Measurements from ENCODE around the gene CMTM5. TPM values are rescaled to one million over a fixed set of nuclear protein-coding genes. Genes with fewer than 3 reads are reported as not detected.

CMTM5 gene
- total RNA-seq, 2 experiments from 2014 or later: not detected

- H3K4me1 ChIP-seq (ENCODE audit: insufficient read depth, low read length, poor library complexity, severe bottlenecking): no peaks in the 10 kb centered on the region
- H3K4me3 ChIP-seq (ENCODE audit: low read depth, low read length, poor library complexity, severe bottlenecking): no peak overlapping the region
- no peak overlapping the region for H2AFZ ChIP-seq (ENCODE audit: low read length)
- no peak overlapping the region for H3K4me2 ChIP-seq (ENCODE audit: low read length)
- no peaks in the 10 kb centered on the region for H3K36me3 ChIP-seq (ENCODE audit: insufficient read depth, low read length)
- CTCF ChIA-PET (ENCODE audit: unreplicated experiment): no interaction called here
- no peaks in the 10 kb centered on the region for H4K20me1 ChIP-seq (ENCODE audit: insufficient read depth, low read length)
- H3K79me2 ChIP-seq (ENCODE audit: insufficient read depth, low read depth, low read length): no peaks in the 10 kb centered on the region
- BruUV-seq (replicated peaks): no TSS peak
- H3K9me3 ChIP-seq (ENCODE audit: low read length): no peaks in the 10 kb centered on the region
- no peaks in the 10 kb centered on the region for H3K9me2 ChIP-seq (ENCODE audit: insufficient read depth, low read length)
- no peak overlapping the region for H3K27ac ChIP-seq (ENCODE audit: low read depth, low read length, poor library complexity, severe bottlenecking)
- intact Hi-C loops (cut with micrococcal nuclease; ENCODE audit: unreplicated experiment): no loop called here
- POLR2A ChIA-PET: no interaction called here
- TF ChIP-seq CTCF (conservative IDR thresholded peaks at IDR 0.05; ENCODE audit: low read length) (no peak), EZH2phosphoT487 (IDR thresholded peaks at IDR 0.05; ENCODE audit: borderline replicate concordance, low read depth, low read length) (no peak)
- no peak for DNase-seq (ENCODE audit: low spot score)
Observed at GRCh38 chr14:23347406-23348296, 29.2 kb upstream of the CMTM5 start.

- no peaks in the 10 kb centered on the region for H3K9me2 ChIP-seq (ENCODE audit: insufficient read depth, low read length)
- H3K4me1 ChIP-seq (ENCODE audit: insufficient read depth, low read length, poor library complexity, severe bottlenecking): no peaks in the 10 kb centered on the region
- no peak overlapping the region for H3K27ac ChIP-seq (ENCODE audit: low read depth, low read length, poor library complexity, severe bottlenecking)
- POLR2A ChIA-PET: no interaction called here
- H4K20me1 ChIP-seq (ENCODE audit: insufficient read depth, low read length): no peaks in the 10 kb centered on the region
- CTCF ChIA-PET (ENCODE audit: unreplicated experiment): no interaction called here
- H2AFZ ChIP-seq (ENCODE audit: low read length): no peak overlapping the region
- no TSS peak for BruUV-seq (replicated peaks)
- H3K4me2 ChIP-seq (ENCODE audit: low read length): no peak overlapping the region
- intact Hi-C loops (cut with micrococcal nuclease; ENCODE audit: unreplicated experiment): no loop called here
- no peaks in the 10 kb centered on the region for H3K9me3 ChIP-seq (ENCODE audit: low read length)
- DNase-seq (ENCODE audit: low spot score): no peak
- no peaks in the 10 kb centered on the region for H3K79me2 ChIP-seq (ENCODE audit: insufficient read depth, low read depth, low read length)
- no peaks in the 10 kb centered on the region for H3K36me3 ChIP-seq (ENCODE audit: insufficient read depth, low read length)
- no peak overlapping the region for H3K4me3 ChIP-seq (ENCODE audit: low read depth, low read length, poor library complexity, severe bottlenecking)
- TF ChIP-seq CTCF (conservative IDR thresholded peaks at IDR 0.05; ENCODE audit: low read length): no peak
- TF ChIP-seq EZH2phosphoT487 (IDR thresholded peaks at IDR 0.05; ENCODE audit: borderline replicate concordance, low read depth, low read length): no peak
Observed at GRCh38 chr14:23348297-23348655, 28.6 kb upstream of the CMTM5 start.

- no peak overlapping the region for H3K27ac ChIP-seq (ENCODE audit: low read depth, low read length, poor library complexity, severe bottlenecking)
- CTCF ChIA-PET (ENCODE audit: unreplicated experiment): no interaction called here
- POLR2A ChIA-PET: no interaction called here
- H3K36me3 ChIP-seq (ENCODE audit: insufficient read depth, low read length): no peaks in the 10 kb centered on the region
- no peak overlapping the region for H3K4me3 ChIP-seq (ENCODE audit: low read depth, low read length, poor library complexity, severe bottlenecking)
- no peaks in the 10 kb centered on the region for H3K9me3 ChIP-seq (ENCODE audit: low read length)
- no peaks in the 10 kb centered on the region for H4K20me1 ChIP-seq (ENCODE audit: insufficient read depth, low read length)
- no peak for DNase-seq (ENCODE audit: low spot score)
- intact Hi-C loops (cut with micrococcal nuclease; ENCODE audit: unreplicated experiment): no loop called here
- TF ChIP-seq EZH2phosphoT487 (IDR thresholded peaks at IDR 0.05; ENCODE audit: borderline replicate concordance, low read depth, low read length) (no peak), CTCF (conservative IDR thresholded peaks at IDR 0.05; ENCODE audit: low read length) (no peak)
- no peaks in the 10 kb centered on the region for H3K4me1 ChIP-seq (ENCODE audit: insufficient read depth, low read length, poor library complexity, severe bottlenecking)
- H3K4me2 ChIP-seq (ENCODE audit: low read length): no peak overlapping the region
- H3K79me2 ChIP-seq (ENCODE audit: insufficient read depth, low read depth, low read length): no peaks in the 10 kb centered on the region
- BruUV-seq (replicated peaks): no TSS peak
- no peak overlapping the region for H2AFZ ChIP-seq (ENCODE audit: low read length)
- H3K9me2 ChIP-seq (ENCODE audit: insufficient read depth, low read length): no peaks in the 10 kb centered on the region
Observed at GRCh38 chr14:23349156-23349845, 27.5 kb upstream of the CMTM5 start.

Data from OCI-LY7 (cell line).